HG03457 (cell line): ENCODE data around the gene TSC2.
"Not testable (repeated sequence)": the region's sequence is repeated elsewhere in the genome, so short reads cannot be mapped to it uniquely, and the experiment has no call there.

Experiments used
- ATAC-seq: cut with Tn5 transposase; IDR thresholded peaks from one replicate; pipeline ENCODE4 v1.9.1; 2021; ENCODE audit warnings: moderate number of reproducible peaks; ENCODE audit not compliant: unreplicated experiment

TSC2 gene

DNA sequence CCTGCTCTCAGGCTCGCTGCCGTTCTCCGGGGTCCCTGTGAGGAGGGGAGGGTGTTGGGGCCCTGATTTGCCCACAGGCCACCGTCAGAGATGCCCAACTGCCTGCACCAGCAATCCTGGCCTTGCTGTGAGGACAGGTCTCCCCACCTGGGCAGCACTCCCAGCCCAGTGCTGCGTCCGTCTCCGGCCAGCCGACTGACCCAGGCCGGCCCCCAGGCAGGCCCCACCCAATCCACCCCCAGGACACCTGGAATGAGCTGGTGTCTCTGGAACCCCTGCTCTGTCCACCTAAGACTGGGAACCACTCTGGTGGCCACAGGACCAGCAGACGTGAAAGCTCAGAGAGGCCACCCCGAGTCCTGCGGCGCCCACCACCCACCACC, 67.8 kb downstream of the TSC2 start:
- ATAC-seq, result no peak

DNA sequence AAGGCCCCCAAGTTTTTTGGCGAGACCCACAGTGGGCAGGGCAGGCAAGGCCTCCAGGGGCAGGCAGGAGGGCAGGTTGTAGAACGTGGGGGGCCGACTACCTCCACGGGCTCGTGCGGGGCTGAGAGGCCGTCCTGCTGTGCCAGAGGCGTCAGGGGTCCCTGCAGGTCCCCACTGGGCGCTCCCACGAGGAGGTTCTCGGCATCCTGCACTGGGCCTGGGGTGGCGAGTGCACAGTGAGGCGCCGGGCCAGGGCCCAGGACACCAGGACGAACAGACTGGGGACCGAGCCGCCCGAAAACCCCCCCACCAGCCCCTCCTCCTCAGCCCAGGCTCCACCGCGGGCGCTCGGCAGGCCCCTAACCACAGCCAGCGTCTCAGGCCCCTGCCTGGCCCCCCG, 68.6 kb downstream of the TSC2 start:
- ATAC-seq, result not testable (repeated sequence)

DNA sequence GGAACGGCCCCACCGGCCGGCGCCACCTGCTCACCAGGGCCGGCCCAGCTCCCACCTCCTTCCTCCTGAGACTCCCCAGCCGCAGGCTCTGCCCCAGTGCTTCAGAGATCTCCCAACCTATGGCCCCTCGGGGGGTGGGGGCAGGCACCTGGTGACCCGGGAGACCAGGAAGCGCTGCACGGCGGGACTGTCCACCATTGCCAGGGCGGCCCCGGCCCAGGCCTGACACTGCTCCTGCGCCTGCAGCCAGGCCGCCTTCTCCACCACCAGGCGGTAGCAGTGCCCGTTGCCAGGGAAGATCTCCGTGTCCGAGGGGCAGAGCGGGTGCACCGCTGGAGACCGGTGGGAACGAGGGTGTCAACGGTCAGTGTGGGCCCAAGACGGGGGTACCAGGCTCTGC, 69.6 kb downstream of the TSC2 start:
- not testable (repeated sequence) for ATAC-seq

- not testable (repeated sequence) for ATAC-seq
Measured at GRCh38 chr16:2117960-2118722, 70.4 kb downstream of the TSC2 start.

- not testable (repeated sequence) for ATAC-seq
Measured at GRCh38 chr16:2121325-2121724, 73.5 kb downstream of the TSC2 start.

GRCh38 chr16:2121853-2122252, 74.1 kb downstream of the TSC2 start:
- ATAC-seq, result no peak

DNA sequence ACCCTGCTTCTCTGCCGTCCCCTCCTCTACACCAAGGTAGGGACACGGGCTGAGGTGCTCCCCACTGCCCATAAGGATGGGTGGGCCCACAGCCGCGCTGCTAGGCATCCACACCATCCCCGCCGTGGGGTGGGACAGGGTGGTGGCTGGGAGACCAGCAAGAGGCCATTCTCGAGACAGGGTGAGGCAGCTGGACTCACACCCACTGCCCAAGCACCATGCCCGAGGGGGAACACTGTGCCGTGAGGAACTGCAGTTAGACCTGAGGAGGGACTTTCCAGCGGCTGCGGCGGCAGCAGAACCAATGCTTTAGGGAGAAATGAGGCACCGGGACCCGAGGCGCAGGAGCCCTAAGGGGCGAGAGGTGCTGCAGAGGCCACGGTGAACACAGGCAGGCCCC, 74.6 kb downstream of the TSC2 start:
- ATAC-seq, result no peak

- ATAC-seq, result not testable (repeated sequence)
Measured at GRCh38 chr16:2122934-2123683, 75.3 kb downstream of the TSC2 start.

GRCh38 chr16:2123706-2124376, 76.1 kb downstream of the TSC2 start:
- not testable (repeated sequence) for ATAC-seq

DNA sequence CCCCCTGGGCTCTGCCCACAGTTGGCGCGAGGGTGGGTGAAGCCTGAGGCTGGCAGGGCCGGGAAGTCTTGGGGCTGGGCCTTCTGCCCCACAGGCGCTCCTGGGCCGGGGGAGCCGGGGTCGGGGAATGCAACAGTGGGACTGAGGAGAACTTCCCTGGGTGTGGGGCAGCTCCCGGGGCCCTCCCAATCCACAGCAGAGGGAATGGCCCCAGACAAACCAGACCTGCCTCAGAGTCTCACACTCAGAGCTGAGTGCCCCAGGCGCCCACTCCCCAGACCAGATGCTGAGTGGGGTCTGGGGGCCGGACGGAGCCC, 76.5 kb downstream of the TSC2 start:
- ATAC-seq, result not testable (repeated sequence)

DNA sequence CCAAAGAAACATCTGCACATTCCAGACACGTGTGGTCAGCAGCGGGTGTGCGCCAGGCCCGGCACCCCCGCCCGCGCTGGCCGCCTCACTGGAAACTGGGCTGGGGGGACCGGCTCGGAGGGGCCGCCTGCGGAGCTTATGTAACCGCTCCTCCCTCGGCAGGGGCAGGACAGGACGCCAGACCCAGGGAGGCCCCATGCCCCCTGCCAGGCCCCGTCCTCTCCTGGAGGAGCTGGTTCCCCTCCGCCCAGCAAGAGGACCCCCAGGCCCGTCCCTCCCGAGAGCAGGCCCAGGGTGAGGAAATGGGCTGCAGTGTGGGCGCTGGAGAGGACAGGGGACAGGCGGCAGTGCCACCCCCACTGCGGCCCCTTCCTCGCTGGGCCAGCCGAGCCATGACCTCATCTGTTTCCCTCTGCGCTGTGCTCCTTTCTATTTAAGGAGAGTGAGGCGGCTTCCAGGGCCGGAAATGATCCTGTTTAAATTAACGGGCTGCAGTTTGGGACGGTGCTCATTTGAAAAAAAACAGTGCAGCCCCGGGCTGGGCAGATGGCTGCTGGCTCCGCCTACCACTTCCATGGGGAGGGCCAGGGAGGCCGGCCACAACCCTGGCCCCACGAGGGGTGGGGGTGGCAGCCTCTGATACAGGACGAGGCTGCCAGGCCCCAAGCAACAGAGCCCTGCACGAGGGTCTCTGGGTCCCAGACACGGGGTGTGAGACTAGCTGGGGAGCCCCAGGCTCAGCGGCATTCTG, 77.1 kb downstream of the TSC2 start:
- not testable (repeated sequence) for ATAC-seq

- not testable (repeated sequence) for ATAC-seq
Measured at GRCh38 chr16:2125609-2126008, 77.8 kb downstream of the TSC2 start.

DNA sequence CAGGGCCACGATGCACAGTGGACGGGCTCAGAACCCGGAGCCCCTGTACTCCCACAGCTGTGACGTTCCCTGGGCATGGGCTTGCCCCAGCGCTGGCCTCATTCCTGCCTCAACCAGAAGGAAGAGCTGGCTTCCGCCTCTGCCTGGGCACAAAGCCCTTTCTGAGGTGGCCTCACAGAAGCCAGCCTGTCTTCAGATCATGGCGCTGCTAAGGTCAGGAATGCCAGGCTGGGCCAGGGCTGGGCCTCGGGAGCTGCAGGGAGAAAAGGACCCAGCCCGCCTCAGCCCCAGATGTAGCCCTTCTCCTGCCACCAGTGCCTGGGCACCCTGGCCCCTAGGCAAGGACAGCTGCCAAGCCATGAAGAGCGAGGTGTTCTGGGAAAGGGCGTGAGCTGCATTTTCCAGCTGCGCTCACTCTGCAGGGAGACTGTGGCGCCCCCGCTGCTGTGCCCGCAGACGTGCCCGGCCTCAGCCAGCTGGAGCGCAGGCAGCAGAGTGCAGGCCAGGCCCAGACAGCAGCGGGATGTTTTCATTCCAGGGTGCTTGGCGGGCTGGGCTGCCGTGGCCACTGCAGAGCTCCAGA, 78.5 kb downstream of the TSC2 start:
- ATAC-seq, result not testable (repeated sequence)

DNA sequence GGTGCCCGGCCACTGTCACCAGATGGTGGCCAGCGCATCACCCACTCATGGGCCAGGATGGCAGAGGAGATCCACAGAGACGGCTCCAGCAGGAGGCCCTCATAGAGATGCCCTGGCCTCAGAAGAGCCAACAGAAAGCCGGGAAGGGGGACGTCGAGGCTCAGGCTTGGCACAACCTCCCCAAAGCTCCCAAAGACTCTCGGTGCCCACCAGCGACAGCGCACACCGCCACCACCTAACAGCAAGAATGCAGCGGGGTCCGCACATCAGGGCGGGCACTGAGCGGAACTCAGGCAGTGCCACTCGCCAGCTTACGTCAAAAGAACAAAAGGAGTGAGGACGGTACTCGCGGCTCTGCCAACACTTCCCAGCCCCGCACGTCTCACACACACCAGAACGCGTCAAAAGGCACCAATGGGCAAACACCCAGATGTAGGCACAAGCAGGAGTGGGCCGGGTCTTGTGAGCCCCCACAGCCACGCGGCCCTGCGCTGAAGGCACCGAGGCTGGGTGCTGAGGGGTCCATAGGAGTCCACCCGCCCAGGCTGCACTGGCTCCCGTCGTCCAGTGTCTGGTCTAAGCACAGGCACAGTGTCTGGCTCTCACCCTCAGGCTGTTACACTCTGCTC, 79.3 kb downstream of the TSC2 start:
- ATAC-seq, result not testable (repeated sequence)

DNA sequence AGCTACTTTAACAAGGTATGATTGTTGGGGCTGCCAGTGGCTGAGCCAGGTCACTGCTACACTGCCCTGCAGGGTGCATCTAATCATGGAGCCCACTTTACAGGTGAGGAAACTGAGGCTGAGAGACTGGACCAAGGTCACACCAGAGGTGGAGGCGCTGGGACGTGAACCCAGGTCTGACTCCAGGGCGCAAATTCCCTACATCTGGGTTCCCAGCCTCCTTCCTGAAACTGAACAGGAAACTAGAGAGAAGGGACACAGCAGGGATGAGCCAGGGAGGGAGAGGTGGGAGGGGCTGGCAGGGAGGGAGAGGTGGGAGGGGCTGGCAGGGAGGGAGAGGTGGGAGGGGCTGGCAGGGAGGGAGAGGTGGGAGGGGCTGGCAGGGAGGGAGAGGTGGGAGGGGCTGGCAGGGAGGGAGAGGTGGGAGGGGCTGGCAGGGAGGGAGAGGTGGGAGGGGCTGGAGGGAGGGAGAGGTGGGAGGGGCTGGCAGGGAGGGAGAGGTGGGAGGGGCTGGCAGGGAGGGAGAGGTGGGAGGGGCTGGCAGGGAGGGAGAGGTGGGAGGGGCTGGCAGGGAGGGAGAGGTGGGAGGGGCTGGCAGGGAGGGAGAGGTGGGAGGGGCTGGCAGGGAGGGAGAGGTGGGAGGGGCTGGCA, 80.0 kb downstream of the TSC2 start:
- ATAC-seq, result not testable (repeated sequence)

- not testable (repeated sequence) for ATAC-seq
Measured at GRCh38 chr16:2129251-2129650, 81.5 kb downstream of the TSC2 start.

- ATAC-seq, result not testable (repeated sequence)
Measured at GRCh38 chr16:2129890-2130447, 82.2 kb downstream of the TSC2 start.

DNA sequence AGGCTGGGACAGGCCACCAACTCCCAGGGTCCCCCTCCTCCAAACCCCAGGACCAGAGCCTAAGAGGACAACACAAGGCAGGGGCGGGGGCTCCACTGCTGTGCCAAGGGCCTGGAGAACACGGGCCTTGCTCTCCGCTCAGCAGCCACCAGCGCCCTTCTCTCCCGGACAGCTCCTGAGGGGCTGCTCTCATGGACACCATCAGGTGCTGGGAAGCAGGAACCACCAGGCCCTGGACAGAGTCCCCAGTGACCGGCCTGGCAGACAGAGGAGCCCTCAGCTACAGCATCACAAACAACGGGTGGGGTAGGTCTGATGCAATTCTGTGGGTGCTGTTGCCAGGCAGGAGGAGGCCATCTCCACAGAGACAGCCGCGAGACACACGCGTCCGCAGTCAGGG, 86.0 kb downstream of the TSC2 start:
- ATAC-seq, result not testable (repeated sequence)

GRCh38 chr16:2135071-2135470, 87.3 kb downstream of the TSC2 start:
- not testable (repeated sequence) for ATAC-seq
